Endodermal cell (in vitro differentiated cells): ENCODE measurements around the gene ATOH1. TPM values are rescaled to one million over a fixed set of nuclear protein-coding genes. Genes with fewer than 3 reads are reported as not detected.

Experiments
- DNase-seq: peaks from one replicate; pipeline ENCODE4 v3.0.0-alpha.2; 2017
- H3K27ac ChIP-seq: 2 replicates; pipeline ENCODE4 v1.5.1; 2013; ENCODE audit warnings: mild to moderate bottlenecking, low read depth, low read length, moderate library complexity
- H3K27me3 ChIP-seq: 2 replicates; pipeline ENCODE4 v1.6.1; 2013; ENCODE audit warnings: mild to moderate bottlenecking, low read length, moderate library complexity; ENCODE audit not compliant: insufficient read depth, control insufficient read depth, poor library complexity, severe bottlenecking
- H3K36me3 ChIP-seq: 2 replicates; pipeline ENCODE4 v1.7.0; 2013; ENCODE audit warnings: mild to moderate bottlenecking, low read length, moderate library complexity; ENCODE audit not compliant: control insufficient read depth, insufficient read depth
- H3K4me1 ChIP-seq: one replicate; pipeline ENCODE4 v1.7.0; 2013; ENCODE audit warnings: low read length; ENCODE audit not compliant: control insufficient read depth, insufficient read depth
- H3K4me3 ChIP-seq: 2 replicates; pipeline ENCODE4 v1.5.1; 2013; ENCODE audit warnings: mild to moderate bottlenecking, low read length, moderate library complexity
- H3K9ac ChIP-seq: 2 replicates; pipeline ENCODE4 v1.6.1; 2013; ENCODE audit warnings: mild to moderate bottlenecking, low read length, moderate library complexity; ENCODE audit not compliant: poor library complexity, severe bottlenecking; ENCODE audit errors: extremely low read depth
- H3K9me3 ChIP-seq: 2 replicates; pipeline ENCODE4 v1.6.1; 2013; ENCODE audit warnings: mild to moderate bottlenecking, low read length, moderate library complexity; ENCODE audit not compliant: control insufficient read depth
- H3K27ac Mint-ChIP-seq: 2 replicates; pipeline ENCODE4 v1.8.0; 2020; ENCODE audit warnings: mixed read lengths
- H3K27me3 Mint-ChIP-seq: 2 replicates; pipeline ENCODE4 v1.8.0; 2021; ENCODE audit warnings: mild to moderate bottlenecking, mixed read lengths; ENCODE audit not compliant: insufficient read depth
- H3K36me3 Mint-ChIP-seq: 2 replicates; pipeline ENCODE4 v1.8.0; 2020; ENCODE audit warnings: low read depth, mixed read lengths
- H3K4me1 Mint-ChIP-seq: 2 replicates; pipeline ENCODE4 v1.8.0; 2020; ENCODE audit warnings: mixed read lengths
- H3K4me3 Mint-ChIP-seq: 2 replicates; pipeline ENCODE4 v1.8.0; 2020; ENCODE audit warnings: mild to moderate bottlenecking, moderate library complexity, mixed read lengths
- H3K9me3 Mint-ChIP-seq: 2 replicates; pipeline ENCODE4 v1.8.0; 2020; ENCODE audit warnings: mild to moderate bottlenecking, mixed read lengths
- CTCF ChIP-seq: fragments of 200-600 bp; sonication (generic); conservative IDR thresholded peaks from 2 replicates; pipeline ENCODE4 v1.5.0; 2021; ENCODE audit warnings: antibody characterized with exemption, mild to moderate bottlenecking
- WGBS, 2 experiments: methylation state at CpG; one replicate each; pipeline versions ENCODE4 v1.1.5 to v1.1.7; 2013; ENCODE audit warnings: missing lambda C conversion rate in 2 of 2, mixed read lengths in 1 of 2; ENCODE audit not compliant: insufficient coverage in 1 of 2, insufficient read length in 1 of 2; 5-methylcytosine and 5-hydroxymethylcytosine counted together
- total RNA-seq, 2 donors: library from RNA; stranded (reverse); fragmentation: NEBNext Ultra II Directional in 1 of 2; extraction: Animal tissue kit (Norgen Biotek cat#: 25700) in 1 of 2; gene quantifications; 2 replicates in 1 of 2; 3 replicates in 1 of 2; pipeline ENCODE4 v1.2.1, GENCODE V29; 2021

ATOH1 gene
- total RNA-seq, 2 donors from 2014 or later: 1.0 to 1.6 TPM

- peaks cover 7% of the 10 kb centered on the region for H3K27me3 Mint-ChIP-seq
- H3K36me3 Mint-ChIP-seq: no peaks in the 10 kb centered on the region
- no peaks in the 10 kb centered on the region for H3K36me3 ChIP-seq
- no peak for DNase-seq
- TF ChIP-seq CTCF: no peak
- H3K27ac Mint-ChIP-seq: no peak overlapping the region
- no peak overlapping the region for H3K27ac ChIP-seq
- WGBS, 2 experiments: 80 to 81% methylated on average over 4 to 5 of the region's 5 CpGs
- no peak overlapping the region for H3K4me3 ChIP-seq
- H3K9ac ChIP-seq: no peak overlapping the region
- H3K4me1 Mint-ChIP-seq: peaks cover 7% of the 10 kb centered on the region
- H3K27me3 ChIP-seq: peaks cover 14% of the 10 kb centered on the region
- no peaks in the 10 kb centered on the region for H3K9me3 Mint-ChIP-seq
- H3K4me1 ChIP-seq: no peaks in the 10 kb centered on the region
- no peak overlapping the region for H3K4me3 Mint-ChIP-seq
- no peaks in the 10 kb centered on the region for H3K9me3 ChIP-seq
Measured at GRCh38 chr4:93810340-93810992, 18.1 kb upstream of the ATOH1 start.

DNA sequence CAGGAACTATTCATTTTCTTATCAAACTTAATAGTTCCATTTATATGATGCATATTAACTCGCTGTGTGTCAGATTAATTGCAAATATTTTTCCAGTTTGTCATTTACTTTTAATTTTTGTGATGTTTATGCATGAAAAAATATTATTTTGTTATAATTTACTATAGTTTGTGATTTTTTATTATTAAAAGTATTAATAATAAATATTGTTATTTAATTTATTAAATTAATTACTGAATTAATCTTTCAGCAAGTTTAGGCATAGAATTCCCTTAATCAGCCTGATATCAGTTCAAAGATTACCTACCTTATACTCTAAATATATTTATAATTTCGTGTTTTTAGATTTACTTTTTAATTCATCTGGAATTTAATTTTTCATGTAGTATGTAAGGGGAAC is 15.5 kb upstream of the ATOH1 start:
- DNase-seq: no peak
- H3K4me1 ChIP-seq: no peaks in the 10 kb centered on the region
- peaks cover 20% of the 10 kb centered on the region for H3K27me3 Mint-ChIP-seq
- no peak for TF ChIP-seq CTCF
- no peaks in the 10 kb centered on the region for H3K9me3 Mint-ChIP-seq
- no peak overlapping the region for H3K4me3 ChIP-seq
- H3K27ac Mint-ChIP-seq: no peak overlapping the region
- H3K9ac ChIP-seq: no peak overlapping the region
- WGBS, 2 experiments: 100% methylated on average over 1 of the region's 2 CpGs; no CpG with 5 or more reads in 1 of the 2 experiments
- H3K27me3 ChIP-seq: peaks cover 30% of the 10 kb centered on the region
- no peak overlapping the region for H3K4me3 Mint-ChIP-seq
- no peaks in the 10 kb centered on the region for H3K9me3 ChIP-seq
- no peak overlapping the region for H3K27ac ChIP-seq
- no peaks in the 10 kb centered on the region for H3K36me3 Mint-ChIP-seq
- peaks cover 7% of the 10 kb centered on the region for H3K4me1 Mint-ChIP-seq
- no peaks in the 10 kb centered on the region for H3K36me3 ChIP-seq

DNA sequence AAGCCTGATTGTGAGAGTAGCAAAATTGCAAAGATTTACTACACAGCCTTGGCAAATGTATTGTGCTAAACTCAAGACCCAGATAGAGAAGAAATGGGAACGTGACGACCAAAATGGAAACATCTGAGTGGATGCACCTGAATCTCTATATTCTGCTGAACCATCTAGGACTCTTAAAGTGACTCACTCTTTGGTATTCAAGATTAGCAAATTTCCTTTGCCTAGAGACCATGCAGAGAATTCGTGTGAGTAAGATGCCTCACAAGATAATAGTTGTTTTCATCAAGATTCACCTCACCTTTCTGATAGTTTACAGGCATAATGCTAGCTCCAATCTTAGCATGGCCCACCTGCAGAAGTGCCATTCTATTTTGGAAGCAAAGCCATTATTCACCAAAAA is 14.4 kb upstream of the ATOH1 start:
- Mint-ChIP-seq H3K9me3 (no peaks in the 10 kb centered on the region), H3K27me3 (peaks cover 29% of the 10 kb centered on the region), H3K4me1 (peaks cover 7% of the 10 kb centered on the region), H3K36me3 (no peaks in the 10 kb centered on the region), H3K4me3 (no peak overlapping the region), H3K27ac (no peak overlapping the region)
- H3K4me3 ChIP-seq: no peak overlapping the region
- H3K4me1 ChIP-seq: no peaks in the 10 kb centered on the region
- WGBS, 2 experiments: 85 to 90% methylated on average over 3 of the region's 3 CpGs
- DNase-seq: no peak
- TF ChIP-seq CTCF: no peak
- no peak overlapping the region for H3K27ac ChIP-seq
- peaks cover 33% of the 10 kb centered on the region for H3K27me3 ChIP-seq
- no peaks in the 10 kb centered on the region for H3K9me3 ChIP-seq
- no peak overlapping the region for H3K9ac ChIP-seq
- H3K36me3 ChIP-seq: no peaks in the 10 kb centered on the region
